Tibial nerve (tissue), 3 donors: ENCODE measurements around the gene CAMTA1.

Source experiments
- CTCF ChIP-seq, 5 experiments: fragments of 200-600 bp in 3 of 5; fragments of 450-650 bp in 2 of 5; sonication (generic) in 3 of 5; IDR thresholded peaks; one replicate each; pipeline ENCODE4 v1.5.1; 2016 to 2019; ENCODE audit warnings: antibody characterized with exemption in 5 of 5, mild to moderate bottlenecking in 3 of 5, moderate library complexity in 2 of 5
- POLR2A ChIP-seq, 2 donors: fragments of 450-650 bp; IDR thresholded peaks; one replicate each; pipeline ENCODE4 v1.6.1; 2017; ENCODE audit warnings: antibody characterized with exemption in 2 of 2, mild to moderate bottlenecking in 2 of 2, moderate library complexity in 2 of 2

- TF ChIP-seq CTCF (IDR thresholded peaks at IDR 0.05), result no peak
- no peak for TF ChIP-seq POLR2A (IDR thresholded peaks at IDR 0.05)
Measured at GRCh38 chr1:7557301-7557891, 772.1 kb downstream of the CAMTA1 start.
